MCF 10A (cell line): ENCODE results near the gene OR2F1. TPM values are rescaled to one million over a fixed set of nuclear protein-coding genes. Genes with fewer than 3 reads are reported as not detected.

Source experiments
- BruUV-seq: library from RNA; stranded (reverse); fragments of 400-500 nt; replicated peaks from 2 replicates; lab custom pipeline; 2021; lab: Mats Ljungman, UMichigan
- CTCF ChIA-PET: fragments of 300-600 bp; sonication (Branson Sonifier 250); formaldehyde crosslinking; extraction: SDS; loops from one replicate; lab custom pipeline; 2021; ENCODE audit warnings: antibody characterized with exemption, inconsistent platforms; lab: Yijun Ruan, JAX
- POLR2A ChIA-PET: fragments of 300-600, 350-650 bp; sonication (Branson Sonifier 250); formaldehyde crosslinking; extraction: SDS; loops from one replicate; lab custom pipeline; 2020; ENCODE audit warnings: antibody characterized with exemption, inconsistent platforms; lab: Yijun Ruan, JAX
- DNase-seq: peaks from one replicate; pipeline ENCODE4 v3.0.0-alpha.2; 2018; ENCODE audit not compliant: unreplicated experiment
- H3K27ac Mint-ChIP-seq: one replicate; pipeline ENCODE4 v1.8.0; 2022; ENCODE audit warnings: mild to moderate bottlenecking, low read depth, mixed read lengths; ENCODE audit not compliant: unreplicated experiment
- H3K27me3 Mint-ChIP-seq: one replicate; pipeline ENCODE4 v1.8.0; 2022; ENCODE audit warnings: mixed read lengths; ENCODE audit not compliant: insufficient read depth, unreplicated experiment
- H3K36me3 Mint-ChIP-seq: one replicate; pipeline ENCODE4 v1.8.0; 2022; ENCODE audit warnings: mild to moderate bottlenecking, moderate library complexity, mixed read lengths; ENCODE audit not compliant: insufficient read depth, unreplicated experiment
- H3K4me1 Mint-ChIP-seq: one replicate; pipeline ENCODE4 v1.8.0; 2022; ENCODE audit warnings: mixed read lengths; ENCODE audit not compliant: insufficient read depth, unreplicated experiment
- H3K4me3 Mint-ChIP-seq: one replicate; pipeline ENCODE4 v1.8.0; 2022; ENCODE audit warnings: mild to moderate bottlenecking, moderate library complexity, mixed read lengths; ENCODE audit not compliant: unreplicated experiment
- H3K9me3 Mint-ChIP-seq: one replicate; pipeline ENCODE4 v1.8.0; 2022; ENCODE audit warnings: mixed read lengths; ENCODE audit not compliant: unreplicated experiment
- intact Hi-C: fragments of 100-400 bp; cut with micrococcal nuclease; formaldehyde crosslinking; loops from 2 replicates; pipeline ENCODE4 v1.14.1; 2022
- total RNA-seq: library from RNA; stranded (reverse); gene quantifications from 2 replicates; pipeline ENCODE4 v1.2.3, GENCODE V29; 2022
- TF ChIP-seq, protein P1 (sequence below): fragments of 200-600 bp; IDR thresholded peaks from one replicate; pipeline ENCODE4 v1.8.0; 2022; ENCODE audit warnings: antibody characterized with exemption, mild to moderate bottlenecking; ENCODE audit not compliant: unreplicated experiment

OR2F1 gene
- total RNA-seq, 1 experiment from 2014 or later = not detected

GRCh38 chr7:143906895-143907294 is 47.7 kb upstream of the OR2F1 start:
- CTCF ChIA-PET = interaction anchor here (0.6 kb wide), 1 partner anchor 122 kb away, joined by 4 read pairs; no protein-coding TSS in a partner anchor
- Mint-ChIP-seq H3K27me3 (no peaks in the 10 kb centered on the region), H3K27ac (no peak overlapping the region), H3K4me3 (no peak overlapping the region), H3K4me1 (peaks cover 13% of the 10 kb centered on the region), H3K9me3 (no peaks in the 10 kb centered on the region), H3K36me3 (no peaks in the 10 kb centered on the region)
- intact Hi-C loops = no loop called here
- BruUV-seq = no TSS peak
- DNase-seq = no peak
- TF ChIP-seq, protein P1, sequence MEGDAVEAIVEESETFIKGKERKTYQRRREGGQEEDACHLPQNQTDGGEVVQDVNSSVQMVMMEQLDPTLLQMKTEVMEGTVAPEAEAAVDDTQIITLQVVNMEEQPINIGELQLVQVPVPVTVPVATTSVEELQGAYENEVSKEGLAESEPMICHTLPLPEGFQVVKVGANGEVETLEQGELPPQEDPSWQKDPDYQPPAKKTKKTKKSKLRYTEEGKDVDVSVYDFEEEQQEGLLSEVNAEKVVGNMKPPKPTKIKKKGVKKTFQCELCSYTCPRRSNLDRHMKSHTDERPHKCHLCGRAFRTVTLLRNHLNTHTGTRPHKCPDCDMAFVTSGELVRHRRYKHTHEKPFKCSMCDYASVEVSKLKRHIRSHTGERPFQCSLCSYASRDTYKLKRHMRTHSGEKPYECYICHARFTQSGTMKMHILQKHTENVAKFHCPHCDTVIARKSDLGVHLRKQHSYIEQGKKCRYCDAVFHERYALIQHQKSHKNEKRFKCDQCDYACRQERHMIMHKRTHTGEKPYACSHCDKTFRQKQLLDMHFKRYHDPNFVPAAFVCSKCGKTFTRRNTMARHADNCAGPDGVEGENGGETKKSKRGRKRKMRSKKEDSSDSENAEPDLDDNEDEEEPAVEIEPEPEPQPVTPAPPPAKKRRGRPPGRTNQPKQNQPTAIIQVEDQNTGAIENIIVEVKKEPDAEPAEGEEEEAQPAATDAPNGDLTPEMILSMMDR = no peak
- POLR2A ChIA-PET = no interaction called here

DNA sequence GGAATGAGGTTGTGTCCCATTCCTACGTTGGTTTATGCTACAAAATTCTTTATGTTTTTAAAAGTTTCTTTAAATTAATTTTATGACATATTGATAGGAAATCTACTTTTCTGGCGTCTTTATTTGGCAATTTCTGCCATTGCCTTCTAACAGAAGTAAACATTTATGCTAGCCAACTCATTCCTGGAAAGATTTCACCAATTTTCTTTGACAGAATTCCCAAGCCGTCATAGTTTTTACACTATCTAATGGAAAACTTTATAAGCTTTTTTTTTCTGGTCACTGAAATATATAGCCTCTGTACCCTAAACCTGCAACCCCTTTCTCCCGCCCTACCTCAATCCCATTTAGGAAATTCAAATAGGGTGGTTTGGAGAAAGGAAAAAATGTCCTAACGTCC is 46.5 kb upstream of the OR2F1 start:
- no peak for DNase-seq
- intact Hi-C loops = no loop called here
- CTCF ChIA-PET = interaction anchor here (0.6 kb wide), 1 partner anchor 537 kb away, joined by 3 read pairs; no protein-coding TSS in a partner anchor
- no TSS peak for BruUV-seq
- Mint-ChIP-seq H3K4me3 (no peak overlapping the region), H3K4me1 (peaks cover 8% of the 10 kb centered on the region), H3K36me3 (no peaks in the 10 kb centered on the region), H3K27me3 (no peaks in the 10 kb centered on the region), H3K9me3 (no peaks in the 10 kb centered on the region), H3K27ac (no peak overlapping the region)
- POLR2A ChIA-PET = no interaction called here
- TF ChIP-seq, protein P1 = no peak

DNA sequence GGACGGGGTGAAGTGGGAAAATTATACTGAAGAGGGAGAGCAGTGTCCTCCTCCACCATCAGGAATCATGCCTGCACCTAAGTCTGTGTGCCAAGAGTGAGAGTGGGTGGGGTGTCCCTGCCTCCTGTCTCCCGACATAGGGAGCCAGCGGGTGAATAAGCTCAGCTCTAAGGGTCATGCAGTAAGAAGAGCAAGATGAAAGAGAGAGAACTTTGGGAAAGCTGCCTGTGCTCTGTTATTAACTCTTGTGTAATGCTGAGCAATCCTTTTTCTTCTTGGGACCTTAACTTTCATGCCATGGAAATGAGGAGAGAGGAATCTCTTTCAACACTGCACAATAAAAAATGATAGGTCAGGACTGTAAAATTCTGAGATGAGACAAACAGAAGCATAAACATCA is 44.8 kb upstream of the OR2F1 start:
- BruUV-seq = no TSS peak
- peaks cover 8% of the 10 kb centered on the region for H3K4me1 Mint-ChIP-seq
- no peaks in the 10 kb centered on the region for H3K36me3 Mint-ChIP-seq
- no peak for DNase-seq
- H3K4me3 Mint-ChIP-seq = no peak overlapping the region
- H3K9me3 Mint-ChIP-seq = no peaks in the 10 kb centered on the region
- no peaks in the 10 kb centered on the region for H3K27me3 Mint-ChIP-seq
- ChIA-PET CTCF (interaction anchor here (1.0 to 1.8 kb wide), 2 partner anchors 8 to 112 kb away, joined by 3 to 7 read pairs; partner anchors contain the start of gene TCAF1), POLR2A (interaction anchor here (2.7 kb wide), 1 partner anchor 8 kb away, joined by 31 read pairs; the partner anchor contains the start of gene TCAF1)
- TF ChIP-seq, protein P1 = no peak
- no peak overlapping the region for H3K27ac Mint-ChIP-seq
- intact Hi-C loops = no loop called here

DNA sequence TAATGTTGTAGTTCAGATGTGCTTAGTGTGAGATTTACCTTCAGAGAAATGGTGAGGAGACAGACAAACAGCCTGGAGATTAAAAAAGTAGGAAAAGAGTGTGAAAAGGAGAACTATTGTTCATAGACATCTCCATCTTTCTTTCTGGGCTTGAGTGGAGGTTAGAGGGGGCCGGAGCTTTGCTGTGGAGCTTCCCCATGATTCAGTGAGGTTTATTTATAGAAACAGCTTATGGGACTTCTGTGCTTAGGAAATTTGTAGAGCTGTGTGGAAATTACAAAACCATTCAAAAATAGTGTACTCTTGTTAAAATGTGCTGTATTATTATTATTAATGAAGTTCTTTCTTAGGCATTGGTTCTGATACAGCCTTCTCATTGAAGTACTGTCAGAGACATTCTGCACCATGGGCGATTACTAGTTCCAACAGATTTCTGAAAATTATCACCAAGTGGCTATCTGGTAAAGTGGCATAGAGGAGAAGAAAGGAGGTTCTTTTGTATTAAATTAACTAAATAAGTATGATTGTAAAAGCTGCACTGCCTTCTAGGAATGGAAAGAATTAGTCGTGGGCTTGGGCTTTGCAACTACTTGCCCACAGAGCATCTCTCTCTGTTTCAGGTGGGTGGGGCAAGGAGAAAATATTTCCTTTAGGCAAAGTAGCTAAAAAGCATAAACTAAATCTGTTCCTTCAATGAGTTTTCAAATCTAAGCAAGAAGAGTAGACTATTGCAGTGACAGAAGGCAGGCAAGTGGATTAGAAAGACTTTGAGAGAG is 44.0 kb upstream of the OR2F1 start:
- Mint-ChIP-seq H3K4me3 (no peak overlapping the region), H3K27ac (no peak overlapping the region), H3K36me3 (no peaks in the 10 kb centered on the region), H3K4me1 (peaks cover 8% of the 10 kb centered on the region), H3K9me3 (no peaks in the 10 kb centered on the region), H3K27me3 (no peaks in the 10 kb centered on the region)
- ChIA-PET POLR2A (interaction anchor here (0.7 to 2.7 kb wide), 2 partner anchors 9 to 19 kb away, joined by 3 to 31 read pairs; partner anchors contain the start of gene TCAF1), CTCF (interaction anchor here (1.0 to 1.8 kb wide), 2 partner anchors 9 to 111 kb away, joined by 3 to 7 read pairs; partner anchors contain the start of gene TCAF1)
- DNase-seq = no peak
- no TSS peak for BruUV-seq
- TF ChIP-seq, protein P1 = no peak
- intact Hi-C loops = no loop called here
